HepG2 (cell line): ENCODE data around the gene ZNF341. TPM values are rescaled to one million over a fixed set of nuclear protein-coding genes. Genes with fewer than 3 reads are reported as not detected.

Source experiments
- ATAC-seq: fragments of 200-7000 bp; cut with Tn5 transposase; 3 replicates; pipeline ENCODE4 v1.9.1; 2020; ENCODE audit warnings: mild to moderate bottlenecking, moderate library complexity
- BruUV-seq: library from RNA; stranded (reverse); fragments of 400-500 nt; replicated peaks from 2 replicates; lab custom pipeline; 2021; lab: Mats Ljungman, UMichigan
- CTCF ChIA-PET: fragments of 300-600 bp; formaldehyde crosslinking; extraction: SDS; loops from one replicate; lab custom pipeline; 2021; ENCODE audit warnings: low total read pairs, inconsistent platforms, low intra/inter-chr PET ratio; lab: Yijun Ruan, JAX
- POLR2A ChIA-PET: fragments of 350-600 bp; sonication (Branson Sonifier 250); formaldehyde crosslinking; loops from one replicate; lab custom pipeline; 2020; ENCODE audit warnings: antibody characterized with exemption, inconsistent platforms; lab: Yijun Ruan, JAX
- DNase-seq: peaks from one replicate; pipeline ENCODE4 v3.0.0-alpha.2; 2015; ENCODE audit warnings: low spot score
- FAIRE-seq: peaks from 3 replicates; lab custom pipeline; 2011; peaks lifted over from hg19 to GRCh38; lab: Jason Lieb, UNC
- H2AFZ ChIP-seq: one replicate; pipeline ENCODE4 v1.6.1; 2011; ENCODE audit warnings: low read length, inconsistent platforms
- H3K27ac ChIP-seq: fragments of 300-600 bp; 3 replicates; pipeline ENCODE4 v1.8.0; 2011; ENCODE audit warnings: mixed run types, mild to moderate bottlenecking, mixed read lengths, low read length, inconsistent platforms; ENCODE audit not compliant: insufficient read depth; ENCODE audit errors: extremely low read length
- H3K27me3 ChIP-seq, 2 experiments: fragments of 200-600 bp in 1 of 2; 2 replicates in 1 of 2; 3 replicates in 1 of 2; pipeline versions ENCODE4 v1.6.0 to v1.8.0; 2011; ENCODE audit warnings: low read length in 2 of 2, mild to moderate bottlenecking in 2 of 2, moderate library complexity in 2 of 2, inconsistent platforms in 1 of 2; ENCODE audit not compliant: insufficient read depth in 2 of 2, control insufficient read depth in 1 of 2
- H3K36me3 ChIP-seq, 2 experiments: fragments of 200-600 bp in 1 of 2; replicated peaks in 1 of 2; 2 replicates in 1 of 2; 3 replicates in 1 of 2; pipeline versions ENCODE4 v1.5.1 to v1.8.0; 2011; ENCODE audit warnings: low read length in 2 of 2, inconsistent platforms in 1 of 2; ENCODE audit not compliant: insufficient read depth in 2 of 2, control insufficient read depth in 1 of 2
- H3K4me1 ChIP-seq: 2 replicates; pipeline ENCODE4 v1.5.1; 2012; ENCODE audit warnings: low read length, inconsistent platforms; ENCODE audit not compliant: insufficient read depth
- H3K4me2 ChIP-seq: 2 replicates; pipeline ENCODE4 v1.6.0; 2011; ENCODE audit warnings: low read depth, low read length, inconsistent platforms
- H3K4me3 ChIP-seq, 3 experiments: fragments of 200-600 bp in 1 of 3; sonication (generic), shearing (Covaris generic) in 1 of 3; replicated peaks in 1 of 3; 2 replicates each; pipeline ENCODE4 v1.5.1; 2011 to 2016; ENCODE audit warnings: low read length in 3 of 3, inconsistent platforms in 2 of 3, low read depth in 2 of 3, mild to moderate bottlenecking in 2 of 3, control low read depth in 1 of 3, mixed read lengths in 1 of 3; ENCODE audit not compliant: insufficient read depth in 1 of 3
- H3K79me2 ChIP-seq: one replicate; pipeline ENCODE4 v1.6.1; 2011; ENCODE audit warnings: low read length, inconsistent platforms; ENCODE audit not compliant: insufficient read depth
- H3K9ac ChIP-seq: 2 replicates; pipeline ENCODE4 v1.6.0; 2011; ENCODE audit warnings: mild to moderate bottlenecking, low read depth, low read length, inconsistent platforms; ENCODE audit not compliant: insufficient read depth
- H3K9me3 ChIP-seq: 2 replicates; pipeline ENCODE4 v1.5.1; 2012; ENCODE audit warnings: mild to moderate bottlenecking, low read length
- H4K20me1 ChIP-seq: 2 replicates; pipeline ENCODE4 v1.6.0; 2011; ENCODE audit warnings: inconsistent platforms, mild to moderate bottlenecking, low read length, moderate library complexity; ENCODE audit not compliant: insufficient read depth
- E2F5 ChIP-seq: sonication (generic); formaldehyde crosslinking; conservative IDR thresholded peaks from 2 replicates; pipeline ENCODE4 v1.4.0; 2020; ENCODE audit warnings: missing genetic modification reagents
- EED ChIP-seq: sonication (generic); formaldehyde crosslinking; IDR thresholded peaks from 2 replicates; pipeline ENCODE4 v1.5.0; 2020; ENCODE audit warnings: mild to moderate bottlenecking, missing genetic modification reagents
- FOXA1 ChIP-seq, 2 experiments: fragments of 450-650 bp in 1 of 2; sonication (generic) in 1 of 2; formaldehyde crosslinking in 1 of 2; IDR thresholded peaks; 2 replicates each; pipeline versions ENCODE4 v1.4.0 to v1.6.1; 2016 to 2020; ENCODE audit warnings: missing genetic modification reagents in 1 of 2
- GMEB1 ChIP-seq: sonication (generic); formaldehyde crosslinking; IDR thresholded peaks from 2 replicates; pipeline ENCODE4 v1.5.1; 2020; ENCODE audit warnings: missing genetic modification reagents, mild to moderate bottlenecking, borderline replicate concordance
- MEIS1 ChIP-seq: sonication (generic); formaldehyde crosslinking; IDR thresholded peaks from 2 replicates; pipeline ENCODE4 v1.9.0; 2021; ENCODE audit warnings: mild to moderate bottlenecking, missing genetic modification reagents, moderate library complexity, borderline replicate concordance
- PHF21A ChIP-seq: sonication (generic); formaldehyde crosslinking; IDR thresholded peaks from 2 replicates; pipeline ENCODE4 v1.5.0; 2020; ENCODE audit warnings: mild to moderate bottlenecking, missing genetic modification reagents
- POLR2AphosphoS5 ChIP-seq: IDR thresholded peaks from 2 replicates; pipeline ENCODE4 v1.6.1; 2012; ENCODE audit warnings: low read depth, low read length
- SP4 ChIP-seq: sonication (generic); formaldehyde crosslinking; IDR thresholded peaks from 2 replicates; pipeline ENCODE4 v1.8.1; 2023; ENCODE audit warnings: mild to moderate bottlenecking, missing genetic modification reagents
- SRF ChIP-seq: IDR thresholded peaks from 2 replicates; pipeline ENCODE4 v1.6.1; 2011; ENCODE audit warnings: mild to moderate bottlenecking, low read depth, low read length, moderate library complexity
- ZBTB25 ChIP-seq: IDR thresholded peaks from 2 replicates; pipeline ENCODE4 v1.6.1; 2018; ENCODE audit warnings: missing genetic modification reagents
- ZFP37 ChIP-seq: sonication (generic); formaldehyde crosslinking; IDR thresholded peaks from 2 replicates; pipeline ENCODE4 v1.4.0; 2020; ENCODE audit warnings: missing genetic modification reagents, borderline replicate concordance
- ZNF143 ChIP-seq: sonication (generic); formaldehyde crosslinking; IDR thresholded peaks from 2 replicates; pipeline ENCODE4 v1.4.0; 2020; ENCODE audit warnings: missing genetic modification reagents
- ZNF367 ChIP-seq: sonication (generic); formaldehyde crosslinking; IDR thresholded peaks from 2 replicates; pipeline ENCODE4 v1.4.0; 2020; ENCODE audit warnings: missing genetic modification reagents, borderline replicate concordance
- ZNF614 ChIP-seq: IDR thresholded peaks from 2 replicates; pipeline ENCODE4 v1.6.1; 2018; ENCODE audit warnings: missing biosample characterization, missing genetic modification reagents, inconsistent platforms, borderline replicate concordance
- ZNF83 ChIP-seq: sonication (generic); formaldehyde crosslinking; IDR thresholded peaks from 2 replicates; pipeline ENCODE4 v1.4.0; 2020; ENCODE audit warnings: missing genetic modification reagents, mild to moderate bottlenecking, borderline replicate concordance
- WGBS: methylation state at CpG from one replicate; pipeline ENCODE4 v1.1.6; 2017; ENCODE audit warnings: low lambda C conversion rate; 5-methylcytosine and 5-hydroxymethylcytosine counted together
- in situ Hi-C: cut with HindIII; loops from 2 replicates; pipeline ENCODE4 v1.10.0; 2017; ENCODE audit warnings: low pct_unique_long_range_greater_than_20kb; ENCODE audit not compliant: extremely low pct_ligation_motif_present
- intact Hi-C: fragments of 100-400 bp; cut with micrococcal nuclease; formaldehyde crosslinking; loops from one replicate; pipeline ENCODE4 v1.10.0; 2022; ENCODE audit not compliant: unreplicated experiment
- polyA plus RNA-seq, 8 experiments: library from polyadenylated mRNA; depleted of rRNA in 3 of 8; stranded (reverse) in 7 of 8; unstranded in 1 of 8; fragments of >200 nt; fragmentation: Illumina TruSeq in 4 of 8; extraction: Trizol in 4 of 8; gene quantifications; 2 replicates each; pipeline versions ENCODE4 v1.2.1 to v1.2.3, GENCODE V29; 2011 to 2016; ENCODE audit warnings: low read depth in 4 of 8, missing spikeins in 1 of 8, mixed read lengths in 1 of 8; ENCODE audit not compliant: insufficient read depth in 1 of 8
- total RNA-seq, 5 experiments: library from RNA; depleted of rRNA; stranded (reverse); fragments of >200 nt; fragmentation: Illumina TruSeq; extraction: Trizol; gene quantifications; 2 replicates each; pipeline ENCODE4 v1.2.3, GENCODE V29; 2016; ENCODE audit warnings: low read depth in 1 of 5

Gene ZNF341
- total and polyA plus RNA-seq, 2 of the 13 experiments (the other 11 are each of a cell fraction or from before 2014, with no cell fraction given): 1.1 to 2.2 TPM

- TF ChIP-seq E2F5 (CRISPR knock-in tag): no peak
Observed at GRCh38 chr20:33820362-33820761, 88.6 kb downstream of the ZNF341 start (continued).

- intact Hi-C loops: loop anchor here (10.0 kb wide), 1 partner anchor 83 kb away; no protein-coding TSS in a partner anchor
- Histone ChIP-seq H3K9ac (no peak overlapping the region), H2AFZ (no peak overlapping the region), H3K4me2 (no peak overlapping the region), H3K27me3 (no peaks in the 10 kb centered on the region), H3K9me3 (no peaks in the 10 kb centered on the region), H3K79me2 (peaks cover 68% of the 10 kb centered on the region), H3K27ac (no peak overlapping the region), H3K4me1 (peaks cover 28% of the 10 kb centered on the region), H4K20me1 (peaks cover 26% of the 10 kb centered on the region), H3K36me3 (peaks cover 9 to 10% of the 10 kb centered on the region in 2 experiments; a peak in 2 of 5 replicates), H3K4me3 (no peak overlapping the region)
- FAIRE-seq (no peak), ATAC-seq (no peak), DNase-seq (no peak)
- ChIA-PET CTCF (no interaction called here), POLR2A (interaction anchor here (7.1 kb wide), 1 partner anchor 9 kb away, joined by 140 read pairs; the partner anchor contains the start of gene CHMP4B)
- in situ Hi-C loops: no loop called here
- 95% methylated on average over 4 of the region's 4 CpGs for WGBS
- BruUV-seq: no TSS peak
- TF ChIP-seq POLR2AphosphoS5: no peak
- no peak for TF ChIP-seq SP4
- TF ChIP-seq MEIS1 (CRISPR knock-in tag): no peak
- no peak for TF ChIP-seq ZNF143 (CRISPR knock-in tag)
- no peak for TF ChIP-seq ZBTB25 (CRISPR knock-in tag)
- no peak for TF ChIP-seq SRF
- TF ChIP-seq EED (CRISPR knock-in tag): no peak
- no peak for TF ChIP-seq ZNF83
- TF ChIP-seq ZNF614 (CRISPR knock-in tag): no peak
- TF ChIP-seq PHF21A (CRISPR knock-in tag): no peak
- no peak for TF ChIP-seq ZNF367 (CRISPR knock-in tag)
- no peak for TF ChIP-seq GMEB1 (CRISPR knock-in tag)
- TF ChIP-seq ZFP37: no peak
- no peak for TF ChIP-seq FOXA1 (IDR thresholded peaks at IDR 0.05)
- TF ChIP-seq FOXA1 (CRISPR knock-in tag; IDR thresholded peaks at IDR 0.05): no peak
Observed at GRCh38 chr20:33821270-33821836, 89.6 kb downstream of the ZNF341 start.
